Gastroesophageal sphincter (tissue), 3 donors: ENCODE measurements around the gene CPEB3.

Experiments
- CTCF ChIP-seq, 4 experiments: fragments of 200-600 bp in 2 of 4; fragments of 450-650 bp in 2 of 4; sonication (generic) in 1 of 4; IDR thresholded peaks; one replicate each; pipeline ENCODE4 v1.5.1; 2017 to 2019; ENCODE audit warnings: antibody characterized with exemption in 4 of 4, mild to moderate bottlenecking in 2 of 4, moderate library complexity in 2 of 4
- POLR2A ChIP-seq, 2 donors: fragments of 450-650 bp; IDR thresholded peaks; one replicate each; pipeline ENCODE4 v1.6.1; 2017; ENCODE audit warnings: antibody characterized with exemption in 2 of 2, mild to moderate bottlenecking in 2 of 2, moderate library complexity in 1 of 2

- no peak for TF ChIP-seq CTCF (IDR thresholded peaks at IDR 0.05)
- TF ChIP-seq POLR2A (IDR thresholded peaks at IDR 0.05), result no peak
These were observed 16.8 kb downstream of the CPEB3 start for GRCh38 chr10:92274071-92274470.
